H1 (cell line): ENCODE results near the gene NARS2. TPM values are rescaled to one million over a fixed set of nuclear protein-coding genes. Genes with fewer than 3 reads are reported as not detected.

Experiments
- CTCF ChIA-PET: fragments of 300-600 bp; sonication (Branson Sonifier 250); formaldehyde crosslinking; loops from one replicate; lab custom pipeline; 2021; ENCODE audit not compliant: partially characterized antibody; lab: Charles Lee
- POLR2A ChIA-PET: fragments of 300-600 bp; sonication (Branson Sonifier 250); formaldehyde crosslinking; loops from one replicate; lab custom pipeline; 2021; ENCODE audit warnings: inconsistent platforms; ENCODE audit not compliant: partially characterized antibody; lab: Charles Lee
- DNase-seq, 2 experiments: peaks; one replicate each; pipeline versions ENCODE4 v3.0.0 to v3.0.0-alpha.2; 2010 to 2022; ENCODE audit warnings: low spot score in 2 of 2, low read depth in 1 of 2, mixed read lengths in 1 of 2
- FAIRE-seq: peaks from 2 replicates; lab custom pipeline; 2011; peaks lifted over from hg19 to GRCh38; lab: Jason Lieb, UNC
- H2AFZ ChIP-seq: 2 replicates; pipeline ENCODE4 v1.8.1; 2012; ENCODE audit warnings: low read length, inconsistent platforms
- H2AK5ac ChIP-seq: 2 replicates; pipeline ENCODE4 v1.6.1; 2013; ENCODE audit warnings: low read depth, low read length
- H2BK120ac ChIP-seq: replicated peaks from 2 replicates; pipeline ENCODE3; 2013; ENCODE audit warnings: low read depth, low read length, inconsistent platforms
- H2BK12ac ChIP-seq: 2 replicates; pipeline ENCODE4 v1.6.1; 2013; ENCODE audit warnings: low read depth, low read length
- H2BK15ac ChIP-seq: 2 replicates; pipeline ENCODE4 v1.6.1; 2013; ENCODE audit warnings: low read length
- H2BK20ac ChIP-seq: 2 replicates; pipeline ENCODE4 v1.6.1; 2013; ENCODE audit warnings: low read length
- H2BK5ac ChIP-seq: 2 replicates; pipeline ENCODE4 v1.6.1; 2013; ENCODE audit warnings: low read depth, low read length
- H3K14ac ChIP-seq: 2 replicates; pipeline ENCODE4 v1.6.1; 2013; ENCODE audit warnings: inconsistent platforms; ENCODE audit not compliant: insufficient read length
- H3K18ac ChIP-seq: 2 replicates; pipeline ENCODE4 v1.6.1; 2013; ENCODE audit warnings: low read length; ENCODE audit errors: extremely low read depth
- H3K23ac ChIP-seq: 2 replicates; pipeline ENCODE4 v1.6.1; 2013; ENCODE audit warnings: inconsistent platforms; ENCODE audit not compliant: insufficient read length
- H3K23me2 ChIP-seq: 2 replicates; pipeline ENCODE4 v1.6.1; 2013; ENCODE audit warnings: low read depth, low read length
- H3K27ac ChIP-seq: 2 replicates; pipeline ENCODE4 v1.6.1; 2011; ENCODE audit warnings: low read depth, low read length, inconsistent platforms
- H3K27me3 ChIP-seq, 4 experiments: replicated peaks in 1 of 4; 1 replicate in 1 of 4; 2 replicates in 3 of 4; pipeline versions ENCODE4 v1.6.1 to v1.8.1; 2011 to 2013; ENCODE audit warnings: low read length in 3 of 4, mild to moderate bottlenecking in 3 of 4, inconsistent platforms in 2 of 4, mixed read lengths in 2 of 4, moderate library complexity in 1 of 4; ENCODE audit not compliant: control insufficient read depth in 3 of 4, insufficient read depth in 3 of 4; ENCODE audit errors: extremely low read depth in 1 of 4
- H3K36me3 ChIP-seq, 4 experiments: 2 replicates each; pipeline versions ENCODE4 v1.6.1 to v1.8.1; 2011 to 2013; ENCODE audit warnings: mild to moderate bottlenecking in 4 of 4, low read length in 3 of 4, moderate library complexity in 2 of 4, control low read depth in 1 of 4, inconsistent platforms in 1 of 4; ENCODE audit not compliant: insufficient read depth in 4 of 4, control insufficient read depth in 2 of 4
- H3K4ac ChIP-seq: replicated peaks from 2 replicates; pipeline ENCODE3; 2013; ENCODE audit warnings: low read length, low read depth, mixed read lengths, inconsistent platforms; ENCODE audit not compliant: insufficient read length
- H3K4me1 ChIP-seq, 4 experiments: replicated peaks in 1 of 4; 1 replicate in 1 of 4; 2 replicates in 3 of 4; pipeline versions ENCODE4 v1.6.1 to v1.8.1; 2011 to 2013; ENCODE audit warnings: low read length in 3 of 4, inconsistent platforms in 2 of 4, mixed read lengths in 1 of 4; ENCODE audit not compliant: insufficient read depth in 4 of 4, control insufficient read depth in 3 of 4
- H3K4me2 ChIP-seq, 2 experiments: 2 replicates each; pipeline versions ENCODE4 v1.6.1 to v1.8.1; 2011 to 2013; ENCODE audit warnings: low read depth in 2 of 2, low read length in 2 of 2, control low read depth in 1 of 2, inconsistent platforms in 1 of 2, mild to moderate bottlenecking in 1 of 2; ENCODE audit not compliant: insufficient read depth in 1 of 2
- H3K4me3 ChIP-seq, 4 experiments: fragments of 200-600, 300-600 bp in 1 of 4; sonication (generic), shearing (Covaris generic), sonication (Bioruptor Twin) in 1 of 4; 2 replicates each; pipeline versions ENCODE4 v1.5.1 to v1.8.1; 2011 to 2016; ENCODE audit warnings: low read length in 4 of 4, low read depth in 3 of 4, control low read depth in 2 of 4, inconsistent platforms in 2 of 4, mild to moderate bottlenecking in 2 of 4, mixed read lengths in 1 of 4, moderate library complexity in 1 of 4; ENCODE audit not compliant: insufficient read depth in 2 of 4; ENCODE audit errors: extremely low read depth in 1 of 4
- H3K56ac ChIP-seq: replicated peaks from 2 replicates; pipeline ENCODE3; 2013; ENCODE audit warnings: low read depth, mild to moderate bottlenecking, mixed read lengths, low read length, inconsistent platforms; ENCODE audit not compliant: insufficient read length
- H3K79me1 ChIP-seq: 2 replicates; pipeline ENCODE4 v1.6.1; 2013; ENCODE audit warnings: low read depth, low read length, control low read depth
- H3K79me2 ChIP-seq, 2 experiments: 2 replicates each; pipeline versions ENCODE4 v1.6.1 to v1.8.1; 2012 to 2013; ENCODE audit warnings: low read length in 2 of 2, mild to moderate bottlenecking in 2 of 2, inconsistent platforms in 1 of 2; ENCODE audit not compliant: insufficient read depth in 2 of 2, control insufficient read depth in 1 of 2
- H3K9ac ChIP-seq, 4 experiments: replicated peaks in 1 of 4; 1 replicate in 1 of 4; 2 replicates in 3 of 4; pipeline versions ENCODE4 v1.6.1 to v1.8.1; 2011 to 2013; ENCODE audit warnings: low read depth in 3 of 4, low read length in 3 of 4, control low read depth in 2 of 4, mild to moderate bottlenecking in 2 of 4, moderate library complexity in 2 of 4, inconsistent platforms in 1 of 4; ENCODE audit errors: extremely low read depth in 1 of 4
- H3K9me3 ChIP-seq, 2 experiments: 2 replicates each; pipeline versions ENCODE4 v1.6.1 to v1.8.1; 2012 to 2013; ENCODE audit warnings: mild to moderate bottlenecking in 2 of 2, moderate library complexity in 2 of 2, control low read depth in 1 of 2, inconsistent platforms in 1 of 2, low read depth in 1 of 2, low read length in 1 of 2, mixed read lengths in 1 of 2; ENCODE audit not compliant: insufficient read depth in 2 of 2
- H4K20me1 ChIP-seq, 2 experiments: replicated peaks in 1 of 2; 2 replicates each; pipeline versions ENCODE3 to v1.8.1; 2011 to 2013; ENCODE audit warnings: inconsistent platforms in 2 of 2, low read length in 2 of 2, mild to moderate bottlenecking in 1 of 2; ENCODE audit not compliant: insufficient read depth in 2 of 2, control insufficient read depth in 1 of 2
- H4K5ac ChIP-seq: 2 replicates; pipeline ENCODE4 v1.6.1; 2013; ENCODE audit warnings: low read length, low read depth, mixed read lengths, inconsistent platforms; ENCODE audit not compliant: insufficient read length
- H4K8ac ChIP-seq: 2 replicates; pipeline ENCODE4 v1.8.0; 2013; ENCODE audit warnings: mild to moderate bottlenecking, moderate library complexity, low read length, inconsistent platforms; ENCODE audit not compliant: insufficient read depth; ENCODE audit errors: extremely low read depth
- H4K91ac ChIP-seq: replicated peaks from 2 replicates; pipeline ENCODE3; 2013; ENCODE audit warnings: low read length, mixed read lengths, inconsistent platforms; ENCODE audit not compliant: insufficient read length
- ASH2L ChIP-seq: fragments of 200-600, 300-600 bp; sonication (generic); IDR thresholded peaks from one replicate; pipeline ENCODE4 v1.7.1; 2017; ENCODE audit warnings: low read length
- CHD1 ChIP-seq: IDR thresholded peaks from 2 replicates; pipeline ENCODE4 v1.6.1; 2012; ENCODE audit warnings: low read depth, low read length, improper control_type of control experiment
- FOSL1 ChIP-seq: IDR thresholded peaks from 2 replicates; pipeline ENCODE4 v1.6.1; 2011; ENCODE audit warnings: mild to moderate bottlenecking, low read depth, low read length, moderate library complexity; ENCODE audit not compliant: insufficient read depth
- KDM4A ChIP-seq: IDR thresholded peaks from one replicate; pipeline ENCODE4 v1.7.1; 2012; ENCODE audit warnings: low read depth, mild to moderate bottlenecking, moderate library complexity, low read length, inconsistent platforms; ENCODE audit not compliant: severe bottlenecking
- RNF2 ChIP-seq: fragments of 200-900, 300-1000 bp; sonication (generic); IDR thresholded peaks from 2 replicates; pipeline ENCODE4 v1.7.1; 2016; ENCODE audit warnings: borderline replicate concordance, low read depth, mild to moderate bottlenecking, antibody characterized with exemption, low read length; ENCODE audit not compliant: poor library complexity, severe bottlenecking; ENCODE audit errors: missing control alignments
- SIRT6 ChIP-seq: IDR thresholded peaks from one replicate; pipeline ENCODE4 v1.7.1; 2012; ENCODE audit warnings: low read length, inconsistent platforms
- SIX5 ChIP-seq: IDR thresholded peaks from 2 replicates; pipeline ENCODE4 v1.6.1; 2011; ENCODE audit warnings: mild to moderate bottlenecking, low read depth, low read length
- WGBS, 2 experiments: shearing (Covaris generic) in 1 of 2; methylation state at CpG; one replicate each; pipeline versions ENCODE4 v1.1.6 to v1.1.7; 2013 to 2015; ENCODE audit warnings: low lambda C conversion rate in 2 of 2, mixed read lengths in 2 of 2, inconsistent platforms in 1 of 2, low coverage in 1 of 2, missing lambda C conversion rate in 1 of 2; ENCODE audit not compliant: insufficient replicate concordance in 2 of 2, insufficient coverage in 1 of 2, insufficient read length in 1 of 2; ENCODE audit errors: extremely low coverage in 1 of 2, missing lambda C conversion rate in 1 of 2; 5-methylcytosine and 5-hydroxymethylcytosine counted together
- polyA plus RNA-seq, 7 experiments: library from polyadenylated mRNA; depleted of rRNA in 3 of 7; stranded (reverse) in 5 of 7; unstranded in 2 of 7; fragments of >200 nt in 5 of 7; fragments of 200-250 nt in 2 of 7; gene quantifications; 1 replicate in 5 of 7; 2 replicates in 1 of 7; 4 replicates in 1 of 7; pipeline versions ENCODE4 v1.2.1 to v1.2.3, GENCODE V29; 2011 to 2013; ENCODE audit warnings: missing spikeins in 2 of 7, mixed read lengths in 2 of 7
- total RNA-seq: library from RNA; stranded (reverse); fragmentation: NEBNext Ultra II Directional; extraction: Animal tissue kit (Norgen Biotek cat#: 25700); gene quantifications from 2 replicates; pipeline ENCODE4 v1.2.1, GENCODE V29; 2021

Gene NARS2
- total and polyA plus RNA-seq, 2 of the 8 experiments (the other 6 are each of a cell fraction or from before 2014, with no cell fraction given): 26.2 to 51.6 TPM

GRCh38 chr11:78493413-78493975 is 81.2 kb downstream of the NARS2 start:
- Histone ChIP-seq H3K56ac (no peak overlapping the region), H2AK5ac (no peak overlapping the region), H3K23ac (no peak overlapping the region), H4K8ac (no peak overlapping the region), H3K4me3 (no peak overlapping the region), H2BK5ac (no peak overlapping the region), H3K9me3 (no peaks in the 10 kb centered on the region), H2AFZ (no peak overlapping the region), H3K27ac (no peak overlapping the region), H4K20me1 (no peaks in the 10 kb centered on the region), H2BK15ac (no peak overlapping the region), H2BK20ac (no peak overlapping the region), H3K18ac (no peak overlapping the region), H3K27me3 (no peaks in the 10 kb centered on the region), H3K79me2 (peaks cover 0 to 7% of the 10 kb centered on the region in 2 experiments; a peak in 1 of 4 replicates), H3K36me3 (peaks cover 0 to 4% (median 0%) of the 10 kb centered on the region in 4 experiments; a peak in 1 of 8 replicates), H3K4ac (no peak overlapping the region), H3K23me2 (no peaks in the 10 kb centered on the region), H3K4me2 (no peak overlapping the region), H2BK12ac (no peak overlapping the region), H4K91ac (no peak overlapping the region), H3K14ac (no peak overlapping the region), H3K79me1 (no peaks in the 10 kb centered on the region), H4K5ac (no peak overlapping the region), H3K9ac (no peak overlapping the region), H3K4me1 (no peaks in the 10 kb centered on the region), H2BK120ac (no peak overlapping the region)
- POLR2A ChIA-PET: interaction anchor here (1.9 kb wide), 1 partner anchor 10 kb away, joined by 3 read pairs; no protein-coding TSS in a partner anchor
- no peak for DNase-seq
- 89% methylated on average over 3 of the region's 3 CpGs; no CpG with 5 or more reads in 1 of the 2 experiments for WGBS, 2 experiments
- CTCF ChIA-PET: interaction anchor here (1.6 kb wide), 1 partner anchor 9 kb away, joined by 3 read pairs; no protein-coding TSS in a partner anchor
- no peak for FAIRE-seq
- TF ChIP-seq SIRT6: no peak
- no peak for TF ChIP-seq RNF2
- TF ChIP-seq CHD1: no peak
- TF ChIP-seq KDM4A: no peak
- no peak for TF ChIP-seq FOSL1
- TF ChIP-seq ASH2L: no peak
- TF ChIP-seq SIX5: no peak
